T-helper 1 cell treated with Interleukin-12 subunit alpha and Interleukin-12 subunit beta and Interleukin-4 antibody, amounts not matched to agents 30 μg/mL and 1 μg/mL, for 36 hours (primary cell): ENCODE data around the gene CDC40.
A peak's percentile ranks its signal among the peaks of the same experiment; 100 is the strongest.

ENCODE experiments used
- H3K27ac Mint-ChIP-seq: one replicate; pipeline ENCODE4 v1.8.0; 2021; ENCODE audit warnings: mild to moderate bottlenecking, mixed read lengths
- H3K27me3 Mint-ChIP-seq: one replicate; pipeline ENCODE4 v1.8.0; 2021; ENCODE audit warnings: low read depth, mixed read lengths
- H3K36me3 Mint-ChIP-seq: one replicate; pipeline ENCODE4 v1.8.0; 2021; ENCODE audit warnings: low read depth, mixed read lengths
- H3K4me1 Mint-ChIP-seq: one replicate; pipeline ENCODE4 v1.8.0; 2021; ENCODE audit warnings: low read depth, mixed read lengths
- H3K4me3 Mint-ChIP-seq: one replicate; pipeline ENCODE4 v1.8.0; 2021; ENCODE audit warnings: mild to moderate bottlenecking, moderate library complexity, mixed read lengths
- H3K9me3 Mint-ChIP-seq: one replicate; pipeline ENCODE4 v1.8.0; 2021; ENCODE audit warnings: mixed read lengths

The CDC40 gene

DNA sequence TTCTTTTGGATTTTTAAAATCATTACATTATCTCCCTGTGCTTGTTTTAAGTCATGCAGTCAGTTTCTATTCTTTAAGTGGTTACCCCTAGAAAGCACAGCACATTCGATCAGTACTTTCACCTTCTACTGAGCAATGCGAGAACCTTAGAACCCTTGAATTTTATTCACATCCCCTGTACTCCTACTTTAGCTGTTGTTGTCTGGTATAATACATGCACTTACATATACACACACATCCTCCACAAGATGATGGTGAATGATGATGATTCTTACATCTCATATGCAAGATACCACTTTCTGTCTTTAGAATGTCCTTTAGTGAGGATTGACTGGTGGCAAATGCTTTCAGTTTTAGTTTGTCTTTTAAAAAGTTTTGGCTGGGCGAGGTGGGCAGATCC, 5.7 kb downstream of the CDC40 start:
- Mint-ChIP-seq H3K36me3 (peaks cover 2% of the 10 kb centered on the region), H3K4me3 (peak overlapping the region; percentile 29), H3K27me3 (no peaks in the 10 kb centered on the region), H3K9me3 (no peaks in the 10 kb centered on the region), H3K4me1 (peaks cover 7% of the 10 kb centered on the region), H3K27ac (peak overlapping the region; percentile 4)

DNA sequence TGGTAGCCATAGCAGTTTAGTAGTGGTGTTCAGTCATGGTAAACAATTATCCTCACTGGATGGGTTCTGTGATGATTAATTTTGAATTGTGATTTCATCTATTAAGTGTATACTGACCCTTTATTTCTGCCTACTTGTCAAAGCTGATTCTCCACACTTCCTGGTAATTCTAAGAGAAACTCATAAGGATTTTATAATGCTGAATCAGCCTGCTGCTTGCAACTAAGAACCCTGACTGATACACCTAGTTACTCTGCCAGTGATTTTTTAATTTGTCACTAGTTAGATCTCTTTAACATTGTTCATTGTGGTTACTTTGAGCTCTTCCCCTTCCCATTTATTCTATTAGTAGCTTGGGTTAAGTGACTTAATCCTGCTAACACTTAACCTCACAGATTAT, 8.6 kb downstream of the CDC40 start:
- Mint-ChIP-seq H3K27ac (no peak overlapping the region), H3K36me3 (peaks cover 2% of the 10 kb centered on the region), H3K27me3 (no peaks in the 10 kb centered on the region), H3K4me3 (no peak overlapping the region), H3K9me3 (no peaks in the 10 kb centered on the region), H3K4me1 (peaks cover 7% of the 10 kb centered on the region)

GRCh38 chr6:110190726-110191125, 10.5 kb downstream of the CDC40 start:
- Mint-ChIP-seq H3K9me3 (no peaks in the 10 kb centered on the region), H3K27ac (no peak overlapping the region), H3K27me3 (no peaks in the 10 kb centered on the region), H3K4me1 (peaks cover 7% of the 10 kb centered on the region), H3K36me3 (peaks cover 6% of the 10 kb centered on the region), H3K4me3 (no peak overlapping the region)

- H3K36me3 Mint-ChIP-seq = peaks cover 4% of the 10 kb centered on the region
Measured at GRCh38 chr6:110191477-110191876, 11.2 kb downstream of the CDC40 start.

DNA sequence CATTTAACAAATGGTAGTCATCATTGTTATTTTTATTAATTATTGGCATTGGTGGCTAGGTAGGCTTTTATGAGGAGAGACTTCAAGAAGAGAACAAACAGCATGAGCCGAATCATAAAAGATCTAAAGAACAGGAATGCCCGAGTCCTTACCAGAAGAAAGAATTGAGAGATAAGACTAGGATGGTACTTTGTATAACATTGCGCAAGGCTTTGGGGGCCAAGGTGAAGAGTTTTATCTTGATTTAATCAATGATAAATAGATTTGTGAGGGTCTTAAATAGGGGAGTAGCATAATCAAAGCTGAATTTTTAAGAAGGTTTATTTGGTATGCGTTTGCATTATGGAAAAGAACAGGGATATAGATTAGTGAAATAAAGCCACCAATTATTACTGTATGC, 15.4 kb downstream of the CDC40 start:
- no peaks in the 10 kb centered on the region for H3K9me3 Mint-ChIP-seq
- H3K27me3 Mint-ChIP-seq = no peaks in the 10 kb centered on the region
- no peak overlapping the region for H3K4me3 Mint-ChIP-seq
- H3K36me3 Mint-ChIP-seq = peaks cover 6% of the 10 kb centered on the region
- no peak overlapping the region for H3K27ac Mint-ChIP-seq
- no peaks in the 10 kb centered on the region for H3K4me1 Mint-ChIP-seq

More at GRCh38 chr6:110191477-110191876, 11.2 kb downstream of the CDC40 start:
- Mint-ChIP-seq H3K27me3 (no peaks in the 10 kb centered on the region), H3K4me3 (no peak overlapping the region), H3K9me3 (no peaks in the 10 kb centered on the region), H3K27ac (no peak overlapping the region), H3K4me1 (peaks cover 2% of the 10 kb centered on the region)

GRCh38 chr6:110196874-110197273, 16.6 kb downstream of the CDC40 start:
- Mint-ChIP-seq H3K9me3 (no peaks in the 10 kb centered on the region), H3K4me1 (no peaks in the 10 kb centered on the region), H3K4me3 (no peak overlapping the region), H3K27ac (no peak overlapping the region), H3K36me3 (peaks cover 6% of the 10 kb centered on the region), H3K27me3 (no peaks in the 10 kb centered on the region)

DNA sequence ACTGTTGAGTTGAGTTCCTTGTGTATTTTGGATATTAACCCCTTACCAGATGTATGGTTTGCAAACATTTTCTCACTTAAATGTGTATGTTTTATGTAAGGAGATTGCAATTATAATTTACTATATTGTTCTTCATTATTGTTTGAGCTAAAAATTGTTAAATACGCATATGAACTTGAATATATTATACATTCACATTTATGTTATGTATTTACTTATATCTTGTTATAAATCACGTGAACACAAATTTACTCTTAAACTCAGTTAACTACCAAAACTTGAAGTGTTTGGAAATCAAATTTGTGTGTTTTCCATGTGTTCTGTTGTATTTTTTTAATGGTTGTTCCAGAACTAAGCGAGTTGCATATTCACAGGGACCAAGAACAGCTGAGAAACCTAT, 18.3 kb downstream of the CDC40 start:
- H3K9me3 Mint-ChIP-seq = no peaks in the 10 kb centered on the region
- no peaks in the 10 kb centered on the region for H3K4me1 Mint-ChIP-seq
- H3K36me3 Mint-ChIP-seq = peaks cover 6% of the 10 kb centered on the region
- H3K27me3 Mint-ChIP-seq = no peaks in the 10 kb centered on the region
- H3K4me3 Mint-ChIP-seq = no peak overlapping the region
- H3K27ac Mint-ChIP-seq = no peak overlapping the region

DNA sequence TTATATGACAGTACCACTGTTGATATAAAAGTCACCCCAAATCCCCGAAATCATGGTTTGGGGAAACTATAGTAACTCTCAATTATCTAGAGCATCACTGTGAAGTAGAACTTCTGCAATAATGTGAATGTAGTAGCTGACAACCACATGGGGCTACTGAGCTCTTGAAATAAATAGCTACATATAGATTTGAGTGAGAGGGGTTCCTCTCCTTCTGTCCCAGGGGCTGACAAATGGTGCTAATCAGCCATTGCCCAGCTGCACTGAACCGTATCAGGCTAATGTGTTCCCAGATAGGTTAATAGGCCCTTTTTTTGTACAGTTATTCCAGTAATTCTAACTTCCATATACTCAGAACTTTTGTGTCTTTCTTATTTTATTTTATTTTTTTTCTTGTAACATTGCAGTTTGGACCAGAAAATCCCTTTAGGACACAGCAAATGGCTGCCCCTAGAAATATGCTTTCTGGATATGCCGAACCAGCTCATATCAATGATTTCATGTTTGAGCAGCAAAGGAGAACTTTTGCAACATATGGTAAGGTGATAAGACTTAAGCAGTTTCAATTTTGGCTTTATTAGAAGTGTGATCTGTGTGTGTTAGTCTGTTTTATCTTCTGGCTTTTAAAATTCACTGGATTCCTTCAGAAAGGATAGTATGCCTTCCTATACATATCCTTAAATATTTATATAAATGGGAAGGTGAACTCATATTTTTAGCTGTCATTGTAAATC, 21.1 kb downstream of the CDC40 start:
- Mint-ChIP-seq H3K27ac (no peak overlapping the region), H3K4me3 (no peak overlapping the region), H3K4me1 (no peaks in the 10 kb centered on the region), H3K27me3 (no peaks in the 10 kb centered on the region), H3K36me3 (peaks cover 6% of the 10 kb centered on the region), H3K9me3 (no peaks in the 10 kb centered on the region)

- no peaks in the 10 kb centered on the region for H3K4me1 Mint-ChIP-seq
- H3K4me3 Mint-ChIP-seq = no peak overlapping the region
- no peaks in the 10 kb centered on the region for H3K9me3 Mint-ChIP-seq
- H3K36me3 Mint-ChIP-seq = peaks cover 21% of the 10 kb centered on the region
- H3K27ac Mint-ChIP-seq = no peak overlapping the region
- H3K27me3 Mint-ChIP-seq = no peaks in the 10 kb centered on the region
Measured at GRCh38 chr6:110207652-110208051, 27.4 kb downstream of the CDC40 start.

DNA sequence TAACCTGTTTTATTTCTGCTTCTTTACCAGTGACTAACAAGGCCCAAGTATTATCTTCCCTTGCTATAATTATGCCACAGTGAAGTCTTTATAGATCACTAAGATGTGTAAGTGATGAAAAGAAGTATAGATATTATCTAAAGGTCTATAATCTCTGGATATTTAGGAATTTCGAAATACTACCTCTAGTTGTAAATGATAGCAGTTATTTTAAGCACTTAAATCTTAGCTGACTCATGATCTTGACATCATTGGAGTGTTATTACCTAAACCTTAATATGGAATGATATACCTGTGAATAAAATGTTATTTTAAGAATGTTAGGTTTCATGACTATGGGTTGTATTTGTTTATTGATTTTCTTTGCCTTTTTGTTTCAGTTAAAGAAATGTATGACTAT, 31.5 kb downstream of the CDC40 start:
- Mint-ChIP-seq H3K4me1 (no peaks in the 10 kb centered on the region), H3K36me3 (peaks cover 31% of the 10 kb centered on the region), H3K4me3 (no peak overlapping the region), H3K27ac (no peak overlapping the region), H3K27me3 (no peaks in the 10 kb centered on the region), H3K9me3 (no peaks in the 10 kb centered on the region)

DNA sequence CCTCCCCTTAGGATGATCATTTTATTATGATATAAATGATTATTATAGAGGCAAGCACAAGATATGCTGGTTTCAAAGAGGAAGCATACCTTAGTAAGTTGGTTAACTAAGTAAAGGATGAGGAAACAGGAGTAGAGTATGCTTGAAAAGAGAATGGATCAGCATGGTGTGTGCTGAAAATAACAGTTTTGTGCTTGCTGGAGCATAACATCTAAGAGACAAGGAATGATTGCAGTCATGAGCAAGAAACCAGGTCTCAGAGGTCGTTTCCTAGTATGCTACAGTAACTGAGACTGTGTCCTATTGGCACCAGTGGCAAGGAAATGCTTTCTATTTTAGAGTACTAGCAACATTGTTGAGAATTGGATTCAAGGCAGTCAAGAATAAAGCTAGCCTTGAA, 34.1 kb downstream of the CDC40 start:
- H3K9me3 Mint-ChIP-seq = no peaks in the 10 kb centered on the region
- peaks cover 27% of the 10 kb centered on the region for H3K36me3 Mint-ChIP-seq
- H3K27ac Mint-ChIP-seq = no peak overlapping the region
- H3K4me1 Mint-ChIP-seq = no peaks in the 10 kb centered on the region
- H3K27me3 Mint-ChIP-seq = no peaks in the 10 kb centered on the region
- H3K4me3 Mint-ChIP-seq = no peak overlapping the region

GRCh38 chr6:110216140-110216539, 35.9 kb downstream of the CDC40 start:
- H3K36me3 Mint-ChIP-seq = peaks cover 34% of the 10 kb centered on the region
- no peaks in the 10 kb centered on the region for H3K4me1 Mint-ChIP-seq
- no peak overlapping the region for H3K4me3 Mint-ChIP-seq
- H3K27me3 Mint-ChIP-seq = no peaks in the 10 kb centered on the region
- H3K27ac Mint-ChIP-seq = no peak overlapping the region
- H3K9me3 Mint-ChIP-seq = no peaks in the 10 kb centered on the region

GRCh38 chr6:110217266-110217665, 37.0 kb downstream of the CDC40 start:
- peaks cover 28% of the 10 kb centered on the region for H3K36me3 Mint-ChIP-seq
- H3K27me3 Mint-ChIP-seq = no peaks in the 10 kb centered on the region
- no peaks in the 10 kb centered on the region for H3K9me3 Mint-ChIP-seq
- no peak overlapping the region for H3K27ac Mint-ChIP-seq
- no peaks in the 10 kb centered on the region for H3K4me1 Mint-ChIP-seq
- no peak overlapping the region for H3K4me3 Mint-ChIP-seq

DNA sequence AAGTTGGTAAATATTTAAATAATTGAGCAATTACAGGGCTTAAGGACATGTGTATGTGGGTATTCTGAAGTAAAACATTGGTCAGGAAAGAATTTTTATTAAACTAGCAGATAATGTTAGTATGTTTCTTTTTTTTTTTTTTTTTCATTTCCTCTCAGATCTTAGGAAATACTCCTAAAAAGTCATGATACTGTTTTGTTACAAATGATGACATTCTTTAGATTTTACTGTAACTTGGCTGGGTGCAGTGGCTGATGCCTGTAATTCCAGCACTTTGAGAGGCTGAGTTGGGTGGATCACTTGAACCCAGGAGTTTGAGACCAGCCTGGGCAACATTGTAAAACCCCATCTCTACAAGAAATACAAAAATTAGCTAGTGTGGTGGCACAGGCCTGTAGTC, 41.5 kb downstream of the CDC40 start:
- no peak overlapping the region for H3K4me3 Mint-ChIP-seq
- peaks cover 33% of the 10 kb centered on the region for H3K36me3 Mint-ChIP-seq
- peaks cover 2% of the 10 kb centered on the region for H3K4me1 Mint-ChIP-seq
- no peaks in the 10 kb centered on the region for H3K9me3 Mint-ChIP-seq
- H3K27ac Mint-ChIP-seq = no peak overlapping the region
- no peaks in the 10 kb centered on the region for H3K27me3 Mint-ChIP-seq

GRCh38 chr6:110226261-110226660, 46.0 kb downstream of the CDC40 start:
- Mint-ChIP-seq H3K9me3 (no peaks in the 10 kb centered on the region), H3K4me1 (peaks cover 2% of the 10 kb centered on the region), H3K27me3 (no peaks in the 10 kb centered on the region), H3K27ac (no peak overlapping the region), H3K4me3 (no peak overlapping the region), H3K36me3 (peaks cover 32% of the 10 kb centered on the region)

DNA sequence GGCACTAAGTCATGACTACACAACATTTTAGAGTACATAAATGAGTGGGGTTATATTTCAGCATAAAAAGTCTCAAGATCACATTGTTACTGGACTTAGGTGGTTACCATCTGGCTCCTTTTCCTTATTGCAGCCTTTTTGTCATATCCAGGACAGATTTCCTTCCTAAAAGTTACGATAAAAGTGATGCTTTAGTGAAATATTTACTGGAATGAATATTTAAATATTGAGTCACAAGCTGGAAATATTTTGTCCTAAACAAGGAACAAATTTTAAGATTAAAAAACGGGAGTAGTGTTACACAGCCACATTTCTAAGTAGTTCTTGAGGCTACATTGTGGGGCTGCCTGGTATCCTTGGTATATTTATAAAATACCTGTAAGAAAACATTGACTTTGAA, 52.2 kb downstream of the CDC40 start:
- H3K36me3 Mint-ChIP-seq = peaks cover 14% of the 10 kb centered on the region
- H3K4me3 Mint-ChIP-seq = no peak overlapping the region
- H3K27ac Mint-ChIP-seq = no peak overlapping the region
- no peaks in the 10 kb centered on the region for H3K27me3 Mint-ChIP-seq
- H3K9me3 Mint-ChIP-seq = peaks cover 4% of the 10 kb centered on the region
- peaks cover 5% of the 10 kb centered on the region for H3K4me1 Mint-ChIP-seq
